ENCODE results near the gene MYL4.

- no peak for TF ChIP-seq CTCF (IDR thresholded peaks at IDR 0.05)
- TF ChIP-seq POLR2AphosphoS5 (IDR thresholded peaks at IDR 0.05) = no peak
- TF ChIP-seq POLR2A (IDR thresholded peaks at IDR 0.05) = no peak
- no peak for TF ChIP-seq EP300 (IDR thresholded peaks at IDR 0.05)
These were observed 5.8 kb downstream of the MYL4 start for GRCh38 chr17:47214931-47215330.

All from stomach (tissue), 4 donors.